ENCODE measurements around the gene ITGAL. TPM values are rescaled to one million over a fixed set of nuclear protein-coding genes. Genes with fewer than 3 reads are reported as not detected.
A peak's percentile ranks its signal among the peaks of the same experiment; 100 is the strongest.
"Not testable (repeated sequence)": the region's sequence is repeated elsewhere in the genome, so short reads cannot be mapped to it uniquely, and the experiment has no call there.

ITGAL gene
- total RNA-seq, 1 experiment from 2014 or later: not detected

DNA sequence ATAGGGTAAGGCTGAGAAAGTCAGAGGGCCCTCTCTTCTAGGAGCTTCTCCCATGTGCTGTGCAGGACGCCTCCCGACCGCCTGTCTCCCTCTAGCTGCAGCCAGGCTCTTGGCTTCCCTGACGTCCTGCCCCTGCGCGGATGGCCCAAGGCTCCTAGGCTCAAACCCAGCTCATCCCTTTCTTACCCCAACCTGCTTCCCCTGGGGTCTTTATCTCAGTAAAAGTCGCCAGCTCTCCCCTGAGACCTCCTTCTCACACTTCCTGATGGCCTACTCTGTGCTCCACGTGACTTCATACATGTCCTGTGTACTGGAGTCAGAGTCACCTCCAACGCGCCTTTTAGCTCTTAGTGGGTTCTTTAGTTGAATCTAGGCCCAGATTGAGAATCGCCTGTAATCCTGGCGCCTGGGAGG, 63.2 kb downstream of the ITGAL start:
- H3K4me3 Mint-ChIP-seq (ENCODE audit: unreplicated experiment): peak overlapping the region; percentile 91
- peak; percentile 49 for DNase-seq (ENCODE audit: unreplicated experiment)
- peaks cover 27% of the 10 kb centered on the region for H3K36me3 Mint-ChIP-seq (ENCODE audit: insufficient read depth, unreplicated experiment)
- peak overlapping the region; percentile 95 for H3K27ac Mint-ChIP-seq (ENCODE audit: low read depth, unreplicated experiment)
- TF ChIP-seq CTCF (IDR thresholded peaks at IDR 0.05; ENCODE audit: unreplicated experiment): peak; percentile 17
- POLR2A ChIA-PET: interaction anchor here (0.6 to 3.5 kb wide), 26 partner anchors 9 to 500 kb away, joined by 3 to 104 read pairs (median 6); partner anchors contain the start of genes DCTPP1, FBRS, SEPHS2 and ZNF688
- no peaks in the 10 kb centered on the region for H3K27me3 Mint-ChIP-seq (ENCODE audit: insufficient read depth, unreplicated experiment)
- no TSS peak for BruUV-seq (replicated peaks)
- no peaks in the 10 kb centered on the region for H3K9me3 Mint-ChIP-seq (ENCODE audit: unreplicated experiment)
- CTCF ChIA-PET: interaction anchor here (0.6 to 3.4 kb wide), 21 partner anchors 8 to 493 kb away, joined by 3 to 28 read pairs (median 5); partner anchors contain the start of genes DCTPP1, ZNF764 and ZNF785
- peaks cover 6% of the 10 kb centered on the region for H3K4me1 Mint-ChIP-seq (ENCODE audit: insufficient read depth, unreplicated experiment)
- intact Hi-C loops (cut with micrococcal nuclease): loop anchor here (1.0 to 2.0 kb wide), 4 partner anchors 23 to 63 kb away; partner anchors contain the start of genes ZNF688, ZNF764 and ZNF785

- intact Hi-C loops (cut with micrococcal nuclease); H3K4me1 Mint-ChIP-seq (ENCODE audit: insufficient read depth, unreplicated experiment); DNase-seq (ENCODE audit: unreplicated experiment); H3K9me3 Mint-ChIP-seq (ENCODE audit: unreplicated experiment); H3K27me3 Mint-ChIP-seq (ENCODE audit: insufficient read depth, unreplicated experiment); BruUV-seq (replicated peaks): not testable (repeated sequence)
- ChIA-PET POLR2A (interaction anchor here (0.8 to 3.5 kb wide), 10 partner anchors 10 to 166 kb away, joined by 3 to 104 read pairs (median 14); partner anchors contain the start of genes DCTPP1, TBC1D10B, ZNF688 and ZNF764), CTCF (interaction anchor here (0.7 to 3.4 kb wide), 12 partner anchors 7 to 494 kb away, joined by 3 to 28 read pairs (median 5); partner anchors contain the start of genes DCTPP1, ZNF764 and ZNF785)
- H3K36me3 Mint-ChIP-seq (ENCODE audit: insufficient read depth, unreplicated experiment): peaks cover 20% of the 10 kb centered on the region
- peak overlapping the region; percentile 91 for H3K4me3 Mint-ChIP-seq (ENCODE audit: unreplicated experiment)
- peak overlapping the region; percentile 95 for H3K27ac Mint-ChIP-seq (ENCODE audit: low read depth, unreplicated experiment)
Measured at GRCh38 chr16:30536391-30537024, 64.0 kb downstream of the ITGAL start.

GRCh38 chr16:30539000-30539964, 66.7 kb downstream of the ITGAL start:
- no peak for TF ChIP-seq CTCF (IDR thresholded peaks at IDR 0.05; ENCODE audit: unreplicated experiment)
- no peak overlapping the region for H3K27ac Mint-ChIP-seq (ENCODE audit: low read depth, unreplicated experiment)
- DNase-seq (ENCODE audit: unreplicated experiment): no peak
- intact Hi-C loops (cut with micrococcal nuclease): no loop called here
- no peaks in the 10 kb centered on the region for H3K27me3 Mint-ChIP-seq (ENCODE audit: insufficient read depth, unreplicated experiment)
- H3K4me3 Mint-ChIP-seq (ENCODE audit: unreplicated experiment): no peak overlapping the region
- BruUV-seq (replicated peaks): no TSS peak
- H3K4me1 Mint-ChIP-seq (ENCODE audit: insufficient read depth, unreplicated experiment): peaks cover 6% of the 10 kb centered on the region
- POLR2A ChIA-PET: interaction anchor here (1.1 kb wide), 1 partner anchor 11 kb away, joined by 4 read pairs; no protein-coding TSS in a partner anchor
- no peaks in the 10 kb centered on the region for H3K9me3 Mint-ChIP-seq (ENCODE audit: unreplicated experiment)
- H3K36me3 Mint-ChIP-seq (ENCODE audit: insufficient read depth, unreplicated experiment): peaks cover 18% of the 10 kb centered on the region
- CTCF ChIA-PET: interaction anchor here (0.6 to 1.7 kb wide), 2 partner anchors 78 to 90 kb away, joined by 3 to 7 read pairs; no protein-coding TSS in a partner anchor

GRCh38 chr16:30539986-30540526, 67.5 kb downstream of the ITGAL start:
- H3K4me1 Mint-ChIP-seq (ENCODE audit: insufficient read depth, unreplicated experiment); H3K4me3 Mint-ChIP-seq (ENCODE audit: unreplicated experiment); H3K27me3 Mint-ChIP-seq (ENCODE audit: insufficient read depth, unreplicated experiment); H3K9me3 Mint-ChIP-seq (ENCODE audit: unreplicated experiment); BruUV-seq (replicated peaks); DNase-seq (ENCODE audit: unreplicated experiment); intact Hi-C loops (cut with micrococcal nuclease); H3K27ac Mint-ChIP-seq (ENCODE audit: low read depth, unreplicated experiment): not testable (repeated sequence)
- H3K36me3 Mint-ChIP-seq (ENCODE audit: insufficient read depth, unreplicated experiment): peaks cover 15% of the 10 kb centered on the region
- POLR2A ChIA-PET: interaction anchor here (1.1 kb wide), 1 partner anchor 11 kb away, joined by 4 read pairs; no protein-coding TSS in a partner anchor
- CTCF ChIA-PET: interaction anchor here (0.5 to 1.7 kb wide), 3 partner anchors 58 to 110 kb away, joined by 3 to 7 read pairs (median 4); partner anchors contain the start of gene DCTPP1

DNA sequence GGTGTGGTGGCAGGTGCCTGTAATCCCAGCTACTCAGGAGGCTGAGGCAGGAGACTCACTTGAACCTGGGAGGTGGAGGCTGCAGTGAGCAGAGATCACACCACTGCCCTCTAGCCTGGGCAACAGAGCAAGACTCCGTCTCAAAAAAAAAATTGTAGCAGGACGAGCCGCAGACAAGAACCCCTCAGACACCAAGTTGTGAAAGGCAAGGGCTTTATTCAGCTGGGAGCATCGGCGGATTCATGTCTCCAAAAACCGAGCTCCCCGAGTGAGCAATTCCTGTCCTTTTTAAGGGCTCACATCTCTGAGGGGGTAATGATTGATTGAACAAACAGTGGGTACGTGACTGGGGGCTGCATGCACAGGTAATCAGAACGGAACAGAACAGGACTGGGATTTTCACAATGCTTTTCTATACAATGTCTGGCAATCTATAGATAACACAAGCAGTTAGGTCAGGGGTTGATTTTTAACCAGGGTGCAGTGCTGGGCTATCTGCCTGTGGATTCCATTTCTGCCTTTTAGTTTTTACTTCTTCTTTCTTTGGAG, 68.4 kb downstream of the ITGAL start:
- H3K36me3 Mint-ChIP-seq (ENCODE audit: insufficient read depth, unreplicated experiment): peaks cover 11% of the 10 kb centered on the region
- H3K27ac Mint-ChIP-seq (ENCODE audit: low read depth, unreplicated experiment); H3K4me1 Mint-ChIP-seq (ENCODE audit: insufficient read depth, unreplicated experiment); H3K4me3 Mint-ChIP-seq (ENCODE audit: unreplicated experiment); BruUV-seq (replicated peaks); intact Hi-C loops (cut with micrococcal nuclease); DNase-seq (ENCODE audit: unreplicated experiment); H3K9me3 Mint-ChIP-seq (ENCODE audit: unreplicated experiment); H3K27me3 Mint-ChIP-seq (ENCODE audit: insufficient read depth, unreplicated experiment): not testable (repeated sequence)
- ChIA-PET CTCF (interaction anchor here (0.7 to 1.7 kb wide), 3 partner anchors 57 to 93 kb away, joined by 3 to 7 read pairs (median 4); no protein-coding TSS in a partner anchor), POLR2A (interaction anchor here (1.2 kb wide), 1 partner anchor 10 kb away, joined by 3 read pairs; no protein-coding TSS in a partner anchor)

Data from MCF 10A (cell line).